GM10847 (cell line): ENCODE data around the gene KIAA1549.

Source experiments
- POLR2A ChIP-seq: IDR thresholded peaks from 2 replicates; pipeline ENCODE4 v1.6.1; 2011; ENCODE audit not compliant: insufficient read length; ENCODE audit errors: extremely low read depth

KIAA1549 gene

GRCh38 chr7:138958391-138958956, 22.7 kb downstream of the KIAA1549 start:
- no peak for TF ChIP-seq POLR2A

- no peak for TF ChIP-seq POLR2A
Measured at GRCh38 chr7:138957753-138958390, 23.3 kb downstream of the KIAA1549 start.

GRCh38 chr7:138957217-138957616, 24.0 kb downstream of the KIAA1549 start:
- TF ChIP-seq POLR2A: no peak

- TF ChIP-seq POLR2A: no peak
Measured at GRCh38 chr7:138954545-138955475, 26.4 kb downstream of the KIAA1549 start.

GRCh38 chr7:138952791-138953190, 28.4 kb downstream of the KIAA1549 start:
- no peak for TF ChIP-seq POLR2A

GRCh38 chr7:138951953-138952352, 29.2 kb downstream of the KIAA1549 start:
- TF ChIP-seq POLR2A: no peak

- no peak for TF ChIP-seq POLR2A
Measured at GRCh38 chr7:138949421-138950088, 31.6 kb downstream of the KIAA1549 start.

- no peak for TF ChIP-seq POLR2A
Measured at GRCh38 chr7:138948403-138948802, 32.8 kb downstream of the KIAA1549 start.

- no peak for TF ChIP-seq POLR2A
Measured at GRCh38 chr7:138945821-138946220, 35.4 kb downstream of the KIAA1549 start.

GRCh38 chr7:138945154-138945553, 36.0 kb downstream of the KIAA1549 start:
- no peak for TF ChIP-seq POLR2A

GRCh38 chr7:138944592-138944991, 36.6 kb downstream of the KIAA1549 start:
- no peak for TF ChIP-seq POLR2A

- TF ChIP-seq POLR2A: no peak
Measured at GRCh38 chr7:138943061-138943460, 38.1 kb downstream of the KIAA1549 start.

GRCh38 chr7:138941545-138941944, 39.6 kb downstream of the KIAA1549 start:
- TF ChIP-seq POLR2A: no peak

GRCh38 chr7:138937484-138937883, 43.7 kb downstream of the KIAA1549 start:
- TF ChIP-seq POLR2A: no peak

GRCh38 chr7:138935465-138936011, 45.7 kb downstream of the KIAA1549 start:
- TF ChIP-seq POLR2A: no peak
